MM.1S (cell line): ENCODE data around the gene IRS2.

Experiments used
- EZH2 ChIP-seq: fragments of 300-600 bp; sonication (generic); optimal IDR thresholded peaks from 2 replicates; pipeline ENCODE3; 2017; ENCODE audit warnings: low read depth, mild to moderate bottlenecking, antibody characterized with exemption, low read length, mixed read lengths
- EZH2phosphoT487 ChIP-seq: fragments of 300-600 bp; sonication (generic); IDR thresholded peaks from 2 replicates; pipeline ENCODE4 v1.6.1; 2018; ENCODE audit warnings: antibody characterized with exemption, low read length
- TF ChIP-seq, protein P1 (sequence below): fragments of 300-600 bp; sonication (generic); IDR thresholded peaks from 2 replicates; pipeline ENCODE4 v1.5.1; 2016; ENCODE audit warnings: antibody characterized with exemption, low read length, mixed read lengths

DNA sequence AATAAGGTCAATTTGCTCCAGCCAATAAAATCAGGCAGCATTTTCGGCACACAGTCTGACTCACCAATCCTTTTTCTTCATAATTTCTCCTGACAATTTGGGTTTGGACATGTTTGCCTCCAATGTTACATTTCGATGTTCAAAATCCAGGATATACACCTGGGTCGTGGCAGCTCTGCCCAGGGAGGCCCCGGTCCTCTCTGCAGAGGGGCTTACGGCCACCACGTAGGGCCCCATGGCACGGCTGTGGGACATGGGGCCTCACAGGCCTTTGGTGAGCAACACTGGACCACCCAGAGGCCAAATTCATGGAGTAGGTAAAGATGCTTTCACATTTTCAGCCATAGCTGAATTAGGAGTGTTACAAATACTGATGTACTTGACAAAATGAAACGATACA lies 25.4 kb downstream of the IRS2 start:
- TF ChIP-seq EZH2 (no peak), EZH2phosphoT487 (no peak)
- TF ChIP-seq, protein P1, sequence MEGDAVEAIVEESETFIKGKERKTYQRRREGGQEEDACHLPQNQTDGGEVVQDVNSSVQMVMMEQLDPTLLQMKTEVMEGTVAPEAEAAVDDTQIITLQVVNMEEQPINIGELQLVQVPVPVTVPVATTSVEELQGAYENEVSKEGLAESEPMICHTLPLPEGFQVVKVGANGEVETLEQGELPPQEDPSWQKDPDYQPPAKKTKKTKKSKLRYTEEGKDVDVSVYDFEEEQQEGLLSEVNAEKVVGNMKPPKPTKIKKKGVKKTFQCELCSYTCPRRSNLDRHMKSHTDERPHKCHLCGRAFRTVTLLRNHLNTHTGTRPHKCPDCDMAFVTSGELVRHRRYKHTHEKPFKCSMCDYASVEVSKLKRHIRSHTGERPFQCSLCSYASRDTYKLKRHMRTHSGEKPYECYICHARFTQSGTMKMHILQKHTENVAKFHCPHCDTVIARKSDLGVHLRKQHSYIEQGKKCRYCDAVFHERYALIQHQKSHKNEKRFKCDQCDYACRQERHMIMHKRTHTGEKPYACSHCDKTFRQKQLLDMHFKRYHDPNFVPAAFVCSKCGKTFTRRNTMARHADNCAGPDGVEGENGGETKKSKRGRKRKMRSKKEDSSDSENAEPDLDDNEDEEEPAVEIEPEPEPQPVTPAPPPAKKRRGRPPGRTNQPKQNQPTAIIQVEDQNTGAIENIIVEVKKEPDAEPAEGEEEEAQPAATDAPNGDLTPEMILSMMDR: no peak
